Fibroblast of lung (primary cell): ENCODE results near the gene ATG7.

Experiments used
- EZH2 ChIP-seq: IDR thresholded peaks from 2 replicates; pipeline ENCODE4 v1.5.1; 2012; ENCODE audit warnings: low read length, control low read depth, mild to moderate bottlenecking; ENCODE audit errors: missing control alignments
- TF ChIP-seq, protein P1 (sequence below), 2 donors: IDR thresholded peaks in 1 of 2; conservative IDR thresholded peaks in 1 of 2; 1 replicate in 1 of 2; 2 replicates in 1 of 2; pipeline ENCODE4 v1.5.1; 2011 to 2012; ENCODE audit warnings: low read length in 2 of 2, control low read depth in 1 of 2, inconsistent platforms in 1 of 2, low read depth in 1 of 2, mild to moderate bottlenecking in 1 of 2

DNA sequence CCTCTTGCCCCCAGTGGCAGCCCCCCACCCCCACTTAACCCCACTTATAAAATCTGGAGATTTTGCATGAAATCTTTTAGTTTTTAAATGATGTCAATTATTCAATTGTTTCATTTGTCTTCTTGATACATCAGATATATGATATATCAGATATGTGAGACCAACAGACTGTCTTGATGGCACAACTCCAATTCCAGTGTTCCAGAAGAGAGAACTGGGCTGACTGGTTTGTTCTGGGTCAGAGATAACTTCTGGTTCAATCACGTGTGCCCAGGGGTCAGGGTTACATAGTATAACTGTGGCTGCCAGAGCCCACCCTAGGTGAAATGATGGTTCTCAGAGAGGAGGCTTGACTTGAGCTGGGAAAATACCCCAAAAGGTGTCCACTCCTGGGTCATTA, 32.4 kb upstream of the ATG7 start:
- TF ChIP-seq, protein P1, sequence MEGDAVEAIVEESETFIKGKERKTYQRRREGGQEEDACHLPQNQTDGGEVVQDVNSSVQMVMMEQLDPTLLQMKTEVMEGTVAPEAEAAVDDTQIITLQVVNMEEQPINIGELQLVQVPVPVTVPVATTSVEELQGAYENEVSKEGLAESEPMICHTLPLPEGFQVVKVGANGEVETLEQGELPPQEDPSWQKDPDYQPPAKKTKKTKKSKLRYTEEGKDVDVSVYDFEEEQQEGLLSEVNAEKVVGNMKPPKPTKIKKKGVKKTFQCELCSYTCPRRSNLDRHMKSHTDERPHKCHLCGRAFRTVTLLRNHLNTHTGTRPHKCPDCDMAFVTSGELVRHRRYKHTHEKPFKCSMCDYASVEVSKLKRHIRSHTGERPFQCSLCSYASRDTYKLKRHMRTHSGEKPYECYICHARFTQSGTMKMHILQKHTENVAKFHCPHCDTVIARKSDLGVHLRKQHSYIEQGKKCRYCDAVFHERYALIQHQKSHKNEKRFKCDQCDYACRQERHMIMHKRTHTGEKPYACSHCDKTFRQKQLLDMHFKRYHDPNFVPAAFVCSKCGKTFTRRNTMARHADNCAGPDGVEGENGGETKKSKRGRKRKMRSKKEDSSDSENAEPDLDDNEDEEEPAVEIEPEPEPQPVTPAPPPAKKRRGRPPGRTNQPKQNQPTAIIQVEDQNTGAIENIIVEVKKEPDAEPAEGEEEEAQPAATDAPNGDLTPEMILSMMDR (conservative IDR thresholded peaks at IDR 0.05 in 1 of 2, IDR thresholded peaks at IDR 0.05 in 1 of 2; ENCODE audit: low read depth in 1 of 2, low read length in 2 of 2): no peak
- no peak for TF ChIP-seq EZH2
